LNCAP (cell line): Measurements from ENCODE around the gene BCKDHB.

ENCODE experiments used
- CTCF ChIP-seq: fragments of 450-650 bp; IDR thresholded peaks from 2 replicates; pipeline ENCODE4 v1.5.1; 2017; ENCODE audit warnings: mild to moderate bottlenecking

Gene BCKDHB

GRCh38 chr6:80287607-80288006, 181.1 kb downstream of the BCKDHB start:
- TF ChIP-seq CTCF = no peak

- no peak for TF ChIP-seq CTCF
Measured at GRCh38 chr6:80289727-80290126, 183.3 kb downstream of the BCKDHB start.

GRCh38 chr6:80302716-80303115, 196.2 kb downstream of the BCKDHB start:
- TF ChIP-seq CTCF = no peak

- TF ChIP-seq CTCF = no peak
Measured at GRCh38 chr6:80304014-80304413, 197.5 kb downstream of the BCKDHB start.

GRCh38 chr6:80314531-80314930, 208.1 kb downstream of the BCKDHB start:
- TF ChIP-seq CTCF = no peak

GRCh38 chr6:80316686-80317231, 210.3 kb downstream of the BCKDHB start:
- no peak for TF ChIP-seq CTCF

- no peak for TF ChIP-seq CTCF
Measured at GRCh38 chr6:80319196-80319595, 212.7 kb downstream of the BCKDHB start.

- no peak for TF ChIP-seq CTCF
Measured at GRCh38 chr6:80321011-80321410, 214.5 kb downstream of the BCKDHB start.
